D341Med (cell line): Measurements from ENCODE around the gene CTDP1.
"Not testable (repeated sequence)": the region's sequence is repeated elsewhere in the genome, so short reads cannot be mapped to it uniquely, and the experiment has no call there.

Experiments
- DNase-seq: peaks from one replicate; pipeline ENCODE4 v3.0.0; 2012; ENCODE audit warnings: low spot score

Gene CTDP1

GRCh38 chr18:79724299-79725080, 44.9 kb downstream of the CTDP1 start:
- DNase-seq: no peak

DNA sequence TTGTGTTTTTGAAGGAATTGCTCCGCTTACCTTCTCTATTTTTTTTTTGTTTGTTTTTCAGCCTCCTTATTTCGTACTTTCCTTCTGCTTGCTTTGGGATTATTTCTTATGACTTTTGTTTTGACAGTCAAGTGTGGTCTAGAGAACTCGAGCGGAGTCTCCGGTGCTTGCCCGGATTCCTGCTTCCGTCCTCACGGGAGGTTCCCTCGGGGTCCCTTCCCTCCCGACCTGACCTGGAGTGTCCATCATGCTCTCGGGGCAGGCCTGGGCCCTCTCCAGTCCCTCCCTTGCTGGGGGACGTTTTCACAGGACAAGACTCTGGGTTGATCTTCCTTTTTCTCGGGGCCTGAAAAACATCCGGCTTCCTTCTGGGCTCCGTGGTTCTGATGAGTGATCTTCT, 45.9 kb downstream of the CTDP1 start:
- no peak for DNase-seq

GRCh38 chr18:79726721-79727120, 47.1 kb downstream of the CTDP1 start:
- DNase-seq: no peak

- no peak for DNase-seq
Observed at GRCh38 chr18:79727211-79727610, 47.6 kb downstream of the CTDP1 start.

- DNase-seq: no peak
Observed at GRCh38 chr18:79728931-79729586, 49.5 kb downstream of the CTDP1 start.

GRCh38 chr18:79729611-79730010, 50.0 kb downstream of the CTDP1 start:
- no peak for DNase-seq

GRCh38 chr18:79730804-79731203, 51.2 kb downstream of the CTDP1 start:
- no peak for DNase-seq

DNA sequence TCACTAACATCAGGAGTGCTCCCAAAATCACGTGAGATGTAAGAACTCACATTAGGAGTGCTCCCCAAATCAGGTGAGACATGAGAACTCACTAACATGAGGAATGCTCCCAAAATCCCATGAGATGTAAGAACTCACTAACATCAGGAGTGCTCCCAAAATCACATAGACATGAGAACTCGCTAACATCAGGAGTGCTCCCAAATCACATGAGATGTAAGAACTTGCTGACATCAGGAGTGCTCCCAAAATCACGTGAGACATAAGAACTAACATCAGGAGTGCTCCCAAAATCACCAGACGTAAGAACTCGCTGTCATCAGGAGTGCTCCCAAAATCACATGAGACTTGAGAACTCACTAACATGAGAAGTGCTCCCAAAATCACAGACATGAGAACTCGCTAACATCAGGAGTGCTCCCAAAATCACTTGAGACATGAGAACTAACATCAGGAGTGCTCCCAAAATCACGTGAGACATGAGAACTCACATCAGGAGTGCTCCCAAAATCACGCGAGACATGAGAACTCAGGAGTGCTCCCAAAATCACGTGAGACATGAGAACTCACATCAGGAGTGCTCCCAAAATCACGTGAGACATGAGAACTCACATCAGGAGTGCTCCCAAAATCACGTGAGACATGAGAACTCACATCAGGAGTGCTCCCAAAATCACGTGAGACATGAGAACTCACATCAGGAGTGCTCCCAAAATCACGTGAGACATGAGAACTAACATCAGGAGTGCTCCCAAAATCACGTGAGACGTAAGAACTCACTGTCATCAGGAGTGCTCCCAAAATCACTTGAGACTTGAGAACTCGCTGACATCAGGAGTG, 52.5 kb downstream of the CTDP1 start:
- DNase-seq: not testable (repeated sequence)

GRCh38 chr18:79732721-79733025, 53.1 kb downstream of the CTDP1 start:
- DNase-seq: no peak

GRCh38 chr18:79733135-79733701, 53.6 kb downstream of the CTDP1 start:
- DNase-seq: no peak

- no peak for DNase-seq
Observed at GRCh38 chr18:79733986-79734770, 54.6 kb downstream of the CTDP1 start.

DNA sequence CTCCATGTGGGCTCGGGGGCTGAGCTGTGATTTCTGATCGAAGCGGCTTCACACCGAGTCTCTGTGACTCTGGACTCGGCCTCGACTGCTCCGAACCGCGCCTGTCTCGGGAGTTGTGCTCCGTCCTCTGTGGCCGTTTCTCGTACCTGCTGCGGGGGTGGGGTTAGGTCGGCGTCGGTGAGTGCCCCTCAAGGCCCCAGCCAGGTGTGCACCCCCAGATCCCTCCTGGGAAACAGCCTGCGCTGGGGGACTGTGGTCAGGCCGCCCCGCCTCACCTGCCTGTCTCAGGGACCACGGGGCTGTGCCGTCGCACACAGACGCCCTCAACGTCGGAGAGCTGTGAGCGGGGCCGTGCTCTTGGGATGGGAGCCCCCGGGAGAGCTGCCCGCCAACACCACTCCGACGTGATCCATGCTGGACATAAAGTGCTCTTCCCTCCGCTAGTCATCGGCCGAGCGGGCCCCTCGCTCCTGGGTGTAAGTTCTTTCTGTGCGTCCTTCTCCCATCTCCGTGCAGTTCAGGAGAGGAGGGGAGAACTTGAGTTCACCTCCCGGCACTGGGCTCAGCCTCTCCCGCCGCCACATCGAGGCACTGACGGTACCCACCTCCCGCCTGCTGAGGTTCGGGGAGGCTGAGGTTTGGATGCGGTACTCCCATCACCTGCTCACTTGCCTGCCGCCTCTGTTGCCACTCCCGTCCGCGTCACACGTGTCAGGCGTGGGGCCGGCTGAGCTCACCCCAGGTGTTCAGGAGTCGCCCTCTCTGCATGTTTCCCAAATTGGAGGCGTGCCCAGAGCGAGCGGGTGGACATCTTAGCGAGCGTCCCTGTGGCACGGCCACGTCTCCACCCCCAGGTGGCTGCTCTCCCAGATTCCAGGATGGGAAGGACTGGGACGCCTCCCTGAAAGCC, 55.7 kb downstream of the CTDP1 start:
- DNase-seq: no peak

- no peak for DNase-seq
Observed at GRCh38 chr18:79736230-79736629, 56.6 kb downstream of the CTDP1 start.

GRCh38 chr18:79736846-79737245, 57.2 kb downstream of the CTDP1 start:
- no peak for DNase-seq

DNA sequence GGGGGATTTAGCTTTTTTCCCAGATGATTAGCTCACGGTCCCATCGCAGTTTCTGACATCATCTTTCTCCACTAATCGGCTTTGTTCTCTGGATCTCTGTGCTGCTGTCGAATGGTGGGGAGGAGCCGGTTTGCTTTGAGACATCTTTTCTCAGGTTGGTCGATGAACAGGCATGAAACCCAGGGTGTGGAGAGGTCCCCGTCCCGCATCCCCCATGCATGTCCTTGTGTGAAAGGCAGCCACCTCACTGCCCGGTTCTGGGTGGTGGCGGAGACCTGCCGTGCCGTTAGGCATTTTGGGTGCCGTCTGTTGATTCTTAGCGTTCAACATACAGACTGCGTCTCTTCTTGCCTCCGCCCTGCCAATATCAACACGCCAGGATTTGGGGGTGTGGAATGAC, 57.8 kb downstream of the CTDP1 start:
- no peak for DNase-seq

DNA sequence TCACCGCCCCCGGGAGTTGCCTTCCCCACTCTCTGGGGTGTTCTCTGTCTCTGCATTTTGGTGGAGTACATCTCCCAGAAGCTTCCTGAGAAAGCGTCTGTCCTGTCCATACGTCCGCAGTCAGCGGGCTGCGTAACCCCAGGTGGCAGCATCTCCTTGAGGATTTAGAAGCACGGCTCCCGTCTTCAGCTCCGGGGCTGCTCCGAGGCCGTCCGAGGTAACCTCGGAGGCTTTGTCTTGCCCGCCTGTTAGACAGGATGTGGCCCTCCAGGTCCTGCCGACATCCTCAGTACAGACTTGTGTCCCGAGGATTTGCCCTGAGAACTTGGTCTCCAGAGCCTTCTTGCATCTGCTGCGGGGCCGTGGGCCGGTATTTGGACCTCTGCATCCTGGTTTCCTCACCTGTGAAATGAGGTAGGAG, 58.4 kb downstream of the CTDP1 start:
- DNase-seq: no peak

GRCh38 chr18:79738581-79739439, 59.2 kb downstream of the CTDP1 start:
- no peak for DNase-seq

GRCh38 chr18:79739440-79739778, 59.8 kb downstream of the CTDP1 start:
- no peak for DNase-seq

- DNase-seq: not testable (repeated sequence)
Observed at GRCh38 chr18:79740047-79740446, 60.4 kb downstream of the CTDP1 start.
